ENCODE data around the gene MEIS2.

Gene MEIS2

GRCh38 chr15:37134699-37135131, 34.4 kb upstream of the MEIS2 start:
- no peaks in the 10 kb centered on the region for H3K4me1 ChIP-seq (ENCODE audit: control insufficient read depth, insufficient read depth, low read length)
- H3K36me3 ChIP-seq (ENCODE audit: control insufficient read depth in 2 of 2, insufficient read depth in 1 of 2, low read length in 2 of 2): no peaks in the 10 kb centered on the region
- H3K27ac ChIP-seq (ENCODE audit: extremely low read depth, low read depth, low read length): no peak overlapping the region
- TF ChIP-seq CTCF (tag by site-specific recombination; IDR thresholded peaks at IDR 0.05) (0 out of 2 replicates have a peak, but pooled peaks have one; percentile 25), KLF16 (tag by site-specific recombination; IDR thresholded peaks at IDR 0.05) (no peak), GFI1B (tag by site-specific recombination; IDR thresholded peaks at IDR 0.05) (no peak), IKZF3 (tag by site-specific recombination; IDR thresholded peaks at IDR 0.05) (peak; percentile 29; the same call in 1 of the 2 replicates), ZNF529 (tag by site-specific recombination; IDR thresholded peaks at IDR 0.05; ENCODE audit: insufficient replicate concordance) (no peak), ZNF660 (tag by site-specific recombination; IDR thresholded peaks at IDR 0.05) (peak; percentile 59; the same call in 1 of the 2 replicates), ZNF654 (tag by site-specific recombination; IDR thresholded peaks at IDR 0.05; ENCODE audit: low read depth) (peak; percentile 40), ZBTB1 (tag by site-specific recombination; IDR thresholded peaks at IDR 0.05) (no peak)
- no peak overlapping the region for H3K4me3 ChIP-seq (ENCODE audit: low read depth, low read length)
- ChIA-PET POLR2A (no interaction called here), CTCF (interaction anchor here (0.5 to 1.9 kb wide), 11 partner anchors 9 to 746 kb away, joined by 3 to 13 read pairs (median 4); no protein-coding TSS in a partner anchor)
- no peaks in the 10 kb centered on the region for H3K9me3 ChIP-seq (ENCODE audit: control insufficient read depth, insufficient read depth, low read depth, low read length)

- no peaks in the 10 kb centered on the region for H3K4me1 ChIP-seq (ENCODE audit: control insufficient read depth, insufficient read depth, low read length)
- no peak overlapping the region for H3K27ac ChIP-seq (ENCODE audit: extremely low read depth, low read depth, low read length)
- ChIA-PET POLR2A (no interaction called here), CTCF (interaction anchor here (0.5 to 1.9 kb wide), 13 partner anchors 10 to 1414 kb away, joined by 3 to 13 read pairs (median 3); no protein-coding TSS in a partner anchor)
- TF ChIP-seq ZNF26 (tag by site-specific recombination; IDR thresholded peaks at IDR 0.05): no peak
- TF ChIP-seq ZNF518A (tag by site-specific recombination; conservative IDR thresholded peaks at IDR 0.05; ENCODE audit: low read depth): no peak
- no peak for TF ChIP-seq SALL2 (tag by site-specific recombination; IDR thresholded peaks at IDR 0.05; ENCODE audit: borderline replicate concordance)
- TF ChIP-seq ELK4 (IDR thresholded peaks at IDR 0.05; ENCODE audit: borderline replicate concordance, low read depth, low read length): no peak
- TF ChIP-seq ZNF311 (tag by site-specific recombination; IDR thresholded peaks at IDR 0.05; ENCODE audit: borderline replicate concordance): no peak
- TF ChIP-seq ZBTB17 (tag by site-specific recombination; IDR thresholded peaks at IDR 0.05): no peak
- TF ChIP-seq KLF1 (tag by site-specific recombination; IDR thresholded peaks at IDR 0.05): no peak
- no peak for TF ChIP-seq ZNF2 (tag by site-specific recombination; IDR thresholded peaks at IDR 0.05)
- TF ChIP-seq ZNF626 (tag by site-specific recombination; IDR thresholded peaks at IDR 0.05): no peak
- TF ChIP-seq ZNF138 (tag by site-specific recombination; IDR thresholded peaks at IDR 0.05; ENCODE audit: borderline replicate concordance): no peak
- TF ChIP-seq ZNF548 (tag by site-specific recombination; IDR thresholded peaks at IDR 0.05): no peak
- no peak overlapping the region for H3K4me3 ChIP-seq (ENCODE audit: low read depth, low read length)
- H3K9me3 ChIP-seq (ENCODE audit: control insufficient read depth, insufficient read depth, low read depth, low read length): no peaks in the 10 kb centered on the region
- H3K36me3 ChIP-seq (ENCODE audit: control insufficient read depth in 2 of 2, insufficient read depth in 1 of 2, low read length in 2 of 2): no peaks in the 10 kb centered on the region
Observed at GRCh38 chr15:37134244-37134643, 33.9 kb upstream of the MEIS2 start.

Measured in HEK293 (cell line).